Measurements from ENCODE around the gene DPCD.

- TF ChIP-seq EZH2 (IDR thresholded peaks at IDR 0.05) (no peak), CTCF (IDR thresholded peaks at IDR 0.05) (no peak)
Measured at GRCh38 chr10:101645659-101646058, 57.5 kb downstream of the DPCD start.
